AG10803 (cell line): ENCODE results near the gene LRRC18.

ENCODE experiments used
- DNase-seq: peaks from one replicate; pipeline ENCODE4 v3.0.0; 2010; ENCODE audit warnings: low read depth
- H3K4me3 ChIP-seq: 2 replicates; pipeline ENCODE4 v1.5.1; 2011; ENCODE audit warnings: mild to moderate bottlenecking, low read length, control low read depth
- TF ChIP-seq, protein P1 (sequence below): conservative IDR thresholded peaks from 2 replicates; pipeline ENCODE4 v1.5.1; 2011; ENCODE audit warnings: mild to moderate bottlenecking, low read length, control low read depth, inconsistent platforms

LRRC18 gene

DNA sequence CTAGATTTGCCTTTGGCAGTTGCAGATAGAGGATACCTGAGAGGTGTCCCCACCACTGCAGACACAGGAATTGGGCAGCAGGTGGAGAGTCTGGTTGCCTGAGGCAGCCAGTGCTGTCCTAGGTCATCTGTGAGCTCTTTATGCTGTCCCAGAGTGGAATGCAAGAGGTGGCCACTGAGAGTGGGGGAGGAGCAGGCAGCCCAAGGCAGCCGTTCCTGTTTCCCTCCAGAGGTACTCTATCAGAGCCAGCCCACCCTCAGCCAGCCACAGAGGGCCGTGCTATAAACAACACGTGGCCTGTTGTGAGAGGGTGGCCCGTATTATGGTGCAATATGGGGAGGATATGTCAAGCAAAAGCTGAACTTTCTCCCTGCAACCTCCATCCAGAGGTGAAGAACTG, 8.5 kb downstream of the LRRC18 start:
- no peak overlapping the region for H3K4me3 ChIP-seq
- DNase-seq, result no peak
- TF ChIP-seq, protein P1, sequence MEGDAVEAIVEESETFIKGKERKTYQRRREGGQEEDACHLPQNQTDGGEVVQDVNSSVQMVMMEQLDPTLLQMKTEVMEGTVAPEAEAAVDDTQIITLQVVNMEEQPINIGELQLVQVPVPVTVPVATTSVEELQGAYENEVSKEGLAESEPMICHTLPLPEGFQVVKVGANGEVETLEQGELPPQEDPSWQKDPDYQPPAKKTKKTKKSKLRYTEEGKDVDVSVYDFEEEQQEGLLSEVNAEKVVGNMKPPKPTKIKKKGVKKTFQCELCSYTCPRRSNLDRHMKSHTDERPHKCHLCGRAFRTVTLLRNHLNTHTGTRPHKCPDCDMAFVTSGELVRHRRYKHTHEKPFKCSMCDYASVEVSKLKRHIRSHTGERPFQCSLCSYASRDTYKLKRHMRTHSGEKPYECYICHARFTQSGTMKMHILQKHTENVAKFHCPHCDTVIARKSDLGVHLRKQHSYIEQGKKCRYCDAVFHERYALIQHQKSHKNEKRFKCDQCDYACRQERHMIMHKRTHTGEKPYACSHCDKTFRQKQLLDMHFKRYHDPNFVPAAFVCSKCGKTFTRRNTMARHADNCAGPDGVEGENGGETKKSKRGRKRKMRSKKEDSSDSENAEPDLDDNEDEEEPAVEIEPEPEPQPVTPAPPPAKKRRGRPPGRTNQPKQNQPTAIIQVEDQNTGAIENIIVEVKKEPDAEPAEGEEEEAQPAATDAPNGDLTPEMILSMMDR, result no peak

DNA sequence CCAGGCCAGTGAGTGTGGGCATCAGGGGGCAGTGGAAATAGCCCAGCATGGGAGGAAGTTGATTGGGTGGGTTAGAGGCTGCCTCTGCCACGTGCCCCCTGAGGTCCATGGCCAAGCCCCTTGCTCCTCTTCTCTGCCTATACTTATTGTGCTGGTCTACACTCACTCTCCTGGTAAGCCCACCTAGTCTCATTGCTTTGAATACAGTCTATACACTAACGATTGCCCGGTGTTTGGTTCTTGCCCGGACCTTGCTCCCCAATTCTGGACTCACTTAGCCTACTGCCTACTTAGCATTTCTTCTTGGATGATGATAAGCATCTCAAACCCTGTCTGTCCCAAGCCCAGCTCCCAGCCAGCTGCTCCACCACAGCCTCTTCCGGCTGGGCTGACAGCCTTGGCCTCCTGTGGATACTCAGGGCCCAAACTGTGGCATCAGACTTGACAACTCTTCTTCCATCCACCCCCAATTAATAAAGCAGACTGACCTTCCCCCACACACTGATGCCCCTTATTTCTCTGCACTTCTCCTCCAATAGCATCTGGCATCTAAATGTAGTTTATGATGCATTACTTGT, 10.1 kb downstream of the LRRC18 start:
- no peak for DNase-seq
- no peak overlapping the region for H3K4me3 ChIP-seq
- TF ChIP-seq, protein P1, result no peak

DNA sequence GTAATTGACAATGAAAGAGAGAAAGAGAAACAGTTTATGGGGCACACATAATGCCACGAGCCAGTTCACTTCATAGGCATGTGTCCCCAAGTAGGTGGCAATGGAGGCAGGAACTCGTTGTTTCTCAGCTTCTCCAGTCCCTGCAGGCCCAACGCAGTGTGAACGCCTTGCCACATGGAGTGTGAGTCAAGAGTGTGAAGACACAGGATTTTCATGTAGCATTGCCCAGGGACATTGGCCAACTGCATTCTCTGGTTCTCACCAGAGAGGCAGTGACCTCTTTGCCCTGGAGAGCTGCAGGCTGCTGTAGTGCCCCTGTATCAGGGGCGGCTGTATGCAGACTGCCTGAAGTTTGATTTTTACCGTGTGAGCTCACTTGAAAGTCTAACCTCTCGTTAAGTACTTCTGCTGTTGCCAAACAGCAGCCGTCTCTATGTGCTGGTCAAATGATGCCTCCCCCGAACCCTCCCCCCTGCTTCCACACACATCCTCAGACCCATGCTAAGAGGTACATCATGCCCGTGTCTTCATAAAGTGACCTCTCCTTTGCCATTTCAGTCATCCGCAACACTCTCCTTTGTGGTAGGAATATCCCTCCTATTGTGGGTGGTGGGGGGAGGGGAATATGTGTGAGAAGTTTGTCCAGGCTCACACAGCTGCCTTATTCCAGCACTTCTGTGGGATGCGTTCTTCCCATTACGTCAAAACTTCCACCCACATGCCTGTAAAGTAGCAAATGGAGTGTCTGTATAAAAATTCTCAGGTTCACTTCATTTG, 12.7 kb downstream of the LRRC18 start:
- DNase-seq, result no peak
- TF ChIP-seq, protein P1, result no peak
- H3K4me3 ChIP-seq, result no peak overlapping the region

DNA sequence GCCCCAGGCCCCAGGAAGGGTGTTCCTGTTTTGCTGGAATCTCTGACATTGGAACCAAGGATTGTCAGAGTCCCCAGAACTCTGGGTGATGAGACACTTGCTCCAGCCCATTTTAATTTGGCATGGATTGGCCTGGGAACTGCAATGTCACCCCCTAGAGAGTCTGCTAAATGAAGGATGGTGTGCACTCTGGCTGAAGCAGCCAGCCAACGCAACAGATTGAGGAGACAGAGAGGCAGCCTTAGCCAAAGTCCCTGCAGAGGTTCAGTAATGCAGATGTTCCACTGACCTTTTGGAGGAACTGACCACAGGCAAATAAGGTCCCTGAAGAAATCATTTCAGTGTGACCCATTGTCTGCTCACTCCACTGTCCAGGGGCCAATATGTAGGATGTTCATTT, 13.4 kb downstream of the LRRC18 start:
- H3K4me3 ChIP-seq, result no peak overlapping the region
- TF ChIP-seq, protein P1, result no peak
- no peak for DNase-seq

DNA sequence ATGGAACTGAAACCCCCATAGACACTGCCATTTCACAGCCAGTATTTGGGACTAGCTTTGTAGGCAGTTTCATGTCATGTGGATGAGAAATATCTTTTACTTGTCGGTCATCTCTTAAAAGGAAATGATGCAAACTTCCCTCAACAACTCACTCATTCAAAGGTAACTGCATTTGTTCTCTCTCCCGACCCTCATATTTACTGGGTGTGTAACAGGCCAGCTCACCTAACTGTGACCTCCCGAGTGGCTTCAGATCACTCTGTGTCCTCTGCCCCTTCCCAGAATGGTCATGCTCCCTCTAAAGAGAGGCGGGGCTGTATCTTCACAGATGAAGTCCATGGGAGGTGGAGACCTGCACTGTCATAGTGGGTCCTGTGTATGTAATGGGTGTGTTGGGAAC, 14.7 kb downstream of the LRRC18 start:
- no peak for DNase-seq
- TF ChIP-seq, protein P1, result no peak
- H3K4me3 ChIP-seq, result no peak overlapping the region

DNA sequence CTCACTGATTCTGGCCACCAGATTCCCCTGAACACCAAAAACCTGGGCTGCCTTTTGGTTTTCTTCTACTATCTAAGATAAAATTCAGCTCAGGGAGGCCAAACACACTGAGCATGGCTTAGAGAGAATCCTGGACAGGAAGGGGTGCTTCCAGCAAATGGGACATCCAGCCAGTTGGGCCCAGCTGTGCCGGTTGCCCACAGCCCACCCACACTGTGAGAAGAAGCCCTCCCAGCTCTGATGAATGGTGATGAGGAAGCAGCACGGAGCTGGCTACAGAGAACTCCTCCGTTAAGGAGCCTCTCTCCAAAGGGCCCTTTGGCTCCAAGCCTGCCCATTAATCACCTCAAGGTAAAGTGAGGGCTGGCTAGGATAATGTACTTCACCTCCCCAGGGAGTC, 15.9 kb downstream of the LRRC18 start:
- H3K4me3 ChIP-seq, result no peak overlapping the region
- TF ChIP-seq, protein P1, result no peak
- no peak for DNase-seq

DNA sequence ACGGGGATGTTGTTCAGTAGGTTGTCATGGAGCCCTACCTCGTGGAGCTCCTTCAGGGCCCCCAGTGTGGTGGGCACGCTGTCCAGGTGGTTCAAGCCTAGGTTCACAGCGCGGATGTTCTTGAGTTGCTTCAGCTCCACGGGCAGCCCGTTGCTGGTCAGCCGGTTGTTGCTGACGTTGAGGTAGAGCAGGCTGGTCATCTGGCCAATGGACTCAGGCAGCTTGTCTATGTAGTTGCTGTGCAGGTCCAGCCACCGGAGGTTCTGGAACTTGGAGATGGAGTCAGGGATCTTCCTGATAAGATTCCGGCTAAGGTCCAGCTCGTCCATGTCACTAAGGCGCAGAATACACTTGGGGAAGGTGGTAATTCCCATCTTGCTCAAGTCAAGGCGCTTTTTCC, 26.0 kb downstream of the LRRC18 start:
- H3K4me3 ChIP-seq, result no peak overlapping the region
- no peak for DNase-seq
- TF ChIP-seq, protein P1, result no peak
